SKM-1 treated with dmso at 0.1 percent for 144 hours (cell line): Measurements from ENCODE around the gene OSBPL3.

Experiments used
- DNase-seq: peaks from one replicate; lab custom pipeline; 2025; ENCODE audit not compliant: unreplicated experiment; lab: John Stamatoyannopoulos, UW

OSBPL3 gene

GRCh38 chr7:24834128-24834798 lies 145.7 kb downstream of the OSBPL3 start:
- no peak for DNase-seq

GRCh38 chr7:24833549-24833948 lies 146.4 kb downstream of the OSBPL3 start:
- DNase-seq: no peak

- peak; percentile 42 for DNase-seq
Observed at GRCh38 chr7:24831240-24831639, 148.7 kb downstream of the OSBPL3 start.

DNA sequence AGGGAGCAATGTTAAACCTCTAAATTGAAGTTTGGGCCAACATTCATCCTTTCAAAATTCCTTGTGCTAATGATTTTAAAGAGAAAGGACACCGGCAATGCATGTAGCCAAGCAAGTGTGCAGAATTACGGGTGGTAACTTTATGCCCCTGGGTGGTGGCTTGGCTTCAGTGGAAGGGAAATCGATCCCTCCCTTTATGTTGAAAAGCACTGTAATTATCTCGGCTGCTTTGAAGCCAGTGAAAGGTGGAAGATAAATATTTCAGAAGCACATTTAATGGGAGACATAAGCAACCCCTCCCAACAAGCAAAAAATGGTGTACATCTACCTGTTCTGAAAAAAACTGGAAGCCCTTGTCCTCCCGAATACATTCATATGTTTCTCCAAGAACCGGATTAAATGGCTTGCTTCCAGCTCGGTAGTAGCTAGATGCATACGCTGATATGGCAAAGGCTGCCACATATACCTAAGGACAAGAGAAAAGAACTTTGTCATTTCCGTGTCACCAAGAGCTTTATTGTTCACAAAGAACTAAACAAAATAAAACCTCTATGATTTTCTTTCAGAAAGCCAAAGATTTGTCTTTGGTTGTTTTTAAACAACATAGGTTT lies 149.4 kb downstream of the OSBPL3 start:
- DNase-seq: no peak

- no peak for DNase-seq
Observed at GRCh38 chr7:24829787-24830186, 150.2 kb downstream of the OSBPL3 start.

- DNase-seq: no peak
Observed at GRCh38 chr7:24828891-24829661, 150.9 kb downstream of the OSBPL3 start.

DNA sequence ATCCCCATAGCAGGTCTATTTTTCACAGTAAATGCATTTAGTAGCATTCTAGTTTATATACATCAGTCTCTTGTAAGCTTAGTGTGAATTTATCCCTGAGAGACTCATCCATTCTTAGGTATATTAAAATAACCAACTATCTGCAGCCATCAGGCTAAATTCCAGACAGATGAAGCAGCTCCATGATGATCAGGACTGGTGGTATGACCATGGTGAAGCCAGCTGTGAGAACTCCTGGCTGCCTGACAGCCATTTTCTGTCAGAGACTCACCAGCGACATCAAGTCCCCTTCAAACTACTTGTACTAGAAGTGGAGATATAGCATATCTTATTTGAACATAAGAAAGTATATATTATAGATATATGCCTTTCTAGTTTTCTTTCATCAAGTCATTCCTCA lies 152.4 kb downstream of the OSBPL3 start:
- DNase-seq: no peak

GRCh38 chr7:24827027-24827426 lies 153.0 kb downstream of the OSBPL3 start:
- DNase-seq: no peak

DNA sequence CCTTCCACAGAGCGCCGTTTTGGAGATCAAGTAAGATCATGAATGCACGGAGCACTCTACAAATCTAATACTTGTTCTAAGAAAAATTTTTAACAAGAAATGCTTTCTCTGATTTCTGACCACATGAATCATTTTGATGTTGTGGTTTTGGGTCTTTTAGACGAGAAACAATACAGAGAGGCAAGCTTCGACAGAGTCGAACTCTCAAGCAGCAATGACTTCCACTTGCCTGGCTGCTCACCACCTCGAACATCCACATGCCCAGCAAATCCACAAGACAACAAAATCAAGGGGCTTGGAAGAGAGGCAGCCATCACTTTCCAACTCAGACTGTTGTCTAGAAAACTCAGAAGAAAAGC lies 153.3 kb downstream of the OSBPL3 start:
- no peak for DNase-seq

- no peak for DNase-seq
Observed at GRCh38 chr7:24825931-24826661, 153.9 kb downstream of the OSBPL3 start.

- no peak for DNase-seq
Observed at GRCh38 chr7:24825381-24825794, 154.6 kb downstream of the OSBPL3 start.

GRCh38 chr7:24824896-24825295 lies 155.1 kb downstream of the OSBPL3 start:
- no peak for DNase-seq

DNA sequence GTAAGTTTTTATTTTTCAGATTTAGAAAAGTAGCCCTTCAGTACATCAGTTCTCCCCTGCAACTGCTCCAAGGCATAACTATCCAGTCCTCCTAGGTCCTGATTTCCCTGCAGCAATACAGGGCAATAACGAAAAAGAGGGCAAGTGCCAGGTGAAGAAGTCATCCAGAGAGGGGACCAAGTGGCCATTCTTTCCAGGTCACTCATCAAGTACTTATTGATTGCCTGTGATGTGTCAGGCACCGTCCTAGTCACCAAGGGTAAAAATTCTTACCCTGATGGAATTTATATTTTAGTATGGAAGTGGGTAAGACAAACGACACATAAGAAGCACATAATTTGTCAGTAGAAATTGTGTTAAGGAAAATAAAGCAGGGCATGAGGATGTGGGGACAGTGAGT lies 155.6 kb downstream of the OSBPL3 start:
- no peak for DNase-seq

GRCh38 chr7:24821754-24822054 lies 158.3 kb downstream of the OSBPL3 start:
- DNase-seq: no peak

- peak; percentile 82 for DNase-seq
Observed at GRCh38 chr7:24821045-24821753, 158.8 kb downstream of the OSBPL3 start.

- peak; percentile 65 for DNase-seq
Observed at GRCh38 chr7:24820730-24821044, 159.3 kb downstream of the OSBPL3 start.

- DNase-seq: peak; percentile 66
Observed at GRCh38 chr7:24819916-24820689, 159.9 kb downstream of the OSBPL3 start.

- no peak for DNase-seq
Observed at GRCh38 chr7:24817339-24817738, 162.6 kb downstream of the OSBPL3 start.

DNA sequence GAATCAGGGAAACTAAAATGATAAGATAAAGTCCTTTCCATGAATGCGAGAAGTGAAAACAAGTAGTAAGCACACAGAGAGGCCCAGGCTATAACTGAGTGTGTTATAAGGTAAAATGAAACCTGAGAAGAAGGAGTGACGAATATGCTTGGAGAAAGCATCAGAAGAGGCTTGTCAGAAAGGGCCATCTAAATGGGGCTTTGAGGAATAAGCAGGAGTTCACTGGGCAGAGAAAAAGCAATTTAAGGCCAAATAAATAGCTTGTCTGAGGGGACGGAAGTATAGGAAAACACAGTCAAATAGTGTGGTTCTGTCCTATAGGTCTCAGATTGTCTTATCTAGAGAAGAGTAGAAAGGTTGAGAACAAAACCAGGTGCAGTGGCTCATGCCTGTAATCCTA lies 163.1 kb downstream of the OSBPL3 start:
- DNase-seq: no peak

DNA sequence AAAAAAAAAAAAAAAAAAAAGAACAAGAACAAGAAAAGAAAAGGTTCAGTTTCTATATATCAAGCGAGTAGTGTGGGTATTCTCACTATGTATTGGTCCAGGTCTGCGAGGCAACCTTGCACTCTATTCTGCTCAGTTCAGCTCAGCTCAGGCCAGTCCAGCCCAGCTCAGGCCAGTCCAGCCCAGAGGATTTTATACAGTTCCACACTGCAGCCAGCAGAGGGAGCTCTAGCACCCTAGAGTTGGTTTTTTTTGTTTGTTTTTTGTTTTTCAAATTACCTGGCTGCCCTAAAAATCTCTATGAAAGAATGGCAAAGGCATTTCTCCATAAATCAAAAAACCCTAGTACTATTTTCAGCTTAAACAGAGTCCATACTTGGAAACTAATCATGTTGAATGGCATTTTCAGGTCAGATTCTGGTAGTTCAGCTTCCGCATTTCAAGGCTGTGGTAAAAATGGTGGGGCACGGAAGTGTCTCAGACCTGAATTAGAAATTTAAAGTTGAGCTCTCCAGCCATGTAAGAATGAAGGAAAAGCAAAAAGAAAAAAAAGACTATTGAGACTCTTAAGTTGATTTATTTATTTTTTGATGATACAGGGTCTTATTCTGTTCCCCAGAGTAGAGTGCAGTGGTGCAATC lies 167.6 kb downstream of the OSBPL3 start:
- peak; percentile 12 for DNase-seq
